Articular chondrocyte of knee joint (primary cell): ENCODE results near the gene DEPDC5. TPM values are rescaled to one million over a fixed set of nuclear protein-coding genes. Genes with fewer than 3 reads are reported as not detected.

Source experiments
- small RNA-seq: library from RNA; depleted of rRNA; stranded (forward); fragments of <200 nt; gene quantifications from one replicate; pipeline ENCODE3, GENCODE V24; 2012
- total RNA-seq: library from RNA; depleted of rRNA; stranded (reverse); fragments of >200 nt; gene quantifications from 2 replicates; pipeline ENCODE4 v1.2.3, GENCODE V29; 2012

Gene DEPDC5
- 16.7 and 17.2 TPM in 2 replicates for total RNA-seq

DNA sequence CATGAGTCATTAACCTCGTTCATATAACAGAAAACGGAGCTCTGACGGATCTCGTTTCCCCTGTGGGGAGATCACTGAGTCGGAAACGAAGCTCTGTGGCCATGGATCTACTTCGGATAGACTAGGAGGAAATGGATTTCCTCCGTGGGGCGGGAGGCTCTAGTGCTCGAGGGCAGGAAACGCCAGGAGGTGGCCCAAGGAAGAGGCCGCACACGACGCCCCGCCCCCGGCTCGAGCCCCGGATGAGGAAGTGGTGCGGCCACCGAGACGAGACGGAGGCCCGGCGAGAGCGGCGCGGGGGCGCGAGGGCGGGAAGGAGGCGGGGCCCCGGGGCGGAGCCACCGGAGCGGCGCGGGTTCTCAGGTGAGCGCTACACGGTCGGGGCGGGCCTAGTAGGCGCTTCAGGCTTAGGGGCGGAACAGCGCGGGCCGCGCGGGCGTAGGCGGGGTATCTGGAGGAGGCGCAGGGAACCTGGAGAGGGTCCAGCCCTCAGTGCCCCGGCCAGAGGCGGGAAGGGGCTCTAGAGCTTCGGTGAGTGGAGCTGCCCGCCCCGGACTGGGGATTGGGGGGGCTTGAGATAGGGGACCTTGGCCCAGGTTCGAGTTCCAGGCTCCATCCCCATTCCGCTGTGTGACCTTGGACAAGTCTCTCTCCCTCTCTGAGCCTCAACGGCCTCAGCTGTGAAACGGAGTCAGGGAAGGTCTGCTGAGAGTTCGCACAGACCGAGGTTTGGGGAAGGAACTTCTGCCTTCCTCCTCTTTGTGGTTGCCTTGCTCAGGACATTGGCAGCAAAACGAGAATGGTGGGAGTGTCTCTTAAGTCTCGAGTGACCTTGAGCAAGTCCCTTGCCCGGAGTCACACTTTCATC lies at the start of gene DEPDC5:
TSS of gene DEPDC5 (plus strand) at position 386 of the 868 bp plus-strand sequence. CDS start 903 bp downstream, outside the sequence.

DNA sequence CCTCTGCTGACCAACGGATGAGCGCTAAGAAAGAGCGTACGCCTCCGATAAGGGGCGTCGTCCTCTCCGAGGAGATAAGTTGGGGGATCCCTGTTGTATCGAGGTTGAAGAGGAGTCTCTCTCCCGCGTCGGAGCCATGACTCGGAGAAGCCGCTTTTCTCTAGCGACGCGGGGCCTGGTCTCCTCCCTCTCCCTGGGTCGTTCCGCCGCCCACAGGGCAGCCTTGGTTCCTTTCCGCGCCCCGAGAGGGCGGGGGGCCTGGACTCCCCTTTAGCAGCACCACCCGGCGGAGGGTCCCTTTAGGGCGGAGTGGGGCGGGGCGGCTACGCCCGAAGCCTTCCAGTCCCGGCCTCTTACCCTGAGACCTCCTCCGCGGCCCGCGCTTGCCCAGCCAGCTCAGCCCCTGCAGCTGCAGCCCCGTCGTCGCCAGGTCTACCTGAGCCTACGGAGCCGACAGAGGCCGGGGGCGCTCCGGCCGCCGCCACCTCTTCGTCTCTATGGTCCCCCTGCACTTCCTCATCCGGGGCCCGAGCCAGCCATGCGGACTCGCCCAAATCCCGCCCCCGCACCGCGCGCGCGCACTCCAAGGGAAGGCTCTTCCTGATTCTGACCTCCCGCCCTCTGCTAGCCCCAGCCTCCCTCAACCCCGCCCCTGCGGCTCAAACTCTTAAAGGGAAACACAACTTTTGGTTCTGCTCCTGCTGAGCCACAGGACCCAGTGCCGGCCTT lies 4.0 kb upstream of the DEPDC5 start, which contains the start of gene PRR14L:
TSS of gene PRR14L (minus strand) at position 497 of the 729 bp plus-strand sequence. CDS start 11,272 bp downstream, outside the sequence.

DNA sequence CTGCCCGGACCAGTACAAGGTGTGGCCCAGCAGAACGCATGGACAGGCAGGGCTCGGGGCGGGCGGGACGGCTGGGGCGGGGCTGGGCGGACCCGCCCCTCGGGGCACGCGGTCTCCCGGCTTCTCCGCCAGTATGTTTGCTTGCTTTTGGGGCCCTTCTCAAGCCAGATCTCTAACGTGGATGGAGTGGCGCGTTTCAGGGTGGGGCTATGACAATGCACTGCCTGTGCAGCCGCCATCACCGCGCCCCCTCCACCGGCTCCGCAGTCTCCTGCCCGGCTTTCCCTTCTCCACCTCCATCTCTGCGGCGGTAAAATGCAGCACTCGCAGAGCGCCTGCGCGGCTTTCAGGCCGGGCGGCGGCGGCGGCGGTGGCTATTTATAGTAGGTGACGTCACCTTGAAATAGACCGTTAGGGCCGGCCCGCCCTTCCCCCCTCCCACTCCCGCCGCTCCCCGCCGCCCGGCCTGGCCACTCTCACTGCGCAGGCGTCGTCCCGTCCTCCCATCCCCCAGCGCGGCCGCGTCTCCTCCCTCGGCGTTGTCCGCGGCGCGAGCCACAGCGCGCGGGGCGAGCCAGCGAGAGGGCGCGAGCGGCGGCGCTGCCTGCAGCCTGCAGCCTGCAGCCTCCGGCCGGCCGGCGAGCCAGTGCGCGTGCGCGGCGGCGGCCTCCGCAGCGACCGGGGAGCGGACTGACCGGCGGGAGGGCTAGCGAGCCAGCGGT lies 190.3 kb downstream of the DEPDC5 start, which contains the start of gene YWHAH:
TSS of gene YWHAH (plus strand) at position 558 of the 722 bp plus-strand sequence. CDS start 199 bp downstream, outside the sequence.

Small RNA genes within 50 kb of the gene (small RNA-seq; reads per million reads assigned to genes)
- gene RN7SL20P, result not detected

Other genes with a start within 250 kb of the DEPDC5 start
- gene PISD, start 91.8 kb upstream of the DEPDC5 start, total RNA-seq, result 16.9 and 22.6 TPM in 2 replicates
- 28.4 and 29.1 TPM in 2 replicates for gene PRR14L, start 3.9 kb upstream of the DEPDC5 start, total RNA-seq
- 157 and 169 TPM in 2 replicates for gene YWHAH, start 190.5 kb downstream of the DEPDC5 start, total RNA-seq